Measurements from ENCODE around the gene BBS9. TPM values are rescaled to one million over a fixed set of nuclear protein-coding genes. Genes with fewer than 3 reads are reported as not detected.

BBS9 gene
- total RNA-seq, 1 experiment from 2014 or later, result 26.4 TPM

DNA sequence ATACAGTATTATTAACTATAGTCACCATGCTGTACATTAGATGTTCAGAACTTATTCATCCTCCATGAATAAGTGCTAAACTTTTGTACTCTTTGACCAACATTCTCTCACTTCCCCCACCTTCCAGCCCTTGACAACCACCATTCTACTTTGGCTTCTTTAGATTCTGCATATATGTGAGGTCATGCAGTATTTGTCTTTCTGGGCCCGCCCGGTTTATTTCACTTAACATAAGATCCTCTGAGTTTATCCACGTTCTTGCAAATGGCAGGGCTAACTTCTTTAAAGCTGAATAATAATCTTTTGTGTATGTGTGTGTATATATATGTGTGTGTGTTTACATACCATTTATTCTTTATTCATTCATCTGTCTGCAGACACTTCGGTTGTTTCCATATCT is 336.8 kb downstream of the BBS9 start:
- Histone ChIP-seq H3K23me2 (ENCODE audit: insufficient read length, low read depth, low read length, poor library complexity, severe bottlenecking) (no peaks in the 10 kb centered on the region), H3K27ac (ENCODE audit: insufficient read length, low read depth, low read length) (no peak overlapping the region), H2BK20ac (ENCODE audit: low read depth, low read length, poor library complexity, severe bottlenecking) (no peak overlapping the region), H3T11ph (ENCODE audit: low read length) (no peak overlapping the region), H3K4ac (ENCODE audit: low read depth, low read length) (no peak overlapping the region), H3K79me1 (ENCODE audit: insufficient read depth, low read depth, low read length, poor library complexity, severe bottlenecking) (no peaks in the 10 kb centered on the region), H2AFZ (ENCODE audit: low read length) (no peak overlapping the region), H4K8ac (replicated peaks; ENCODE audit: insufficient read length, low read depth, low read length) (no peak overlapping the region), H2BK12ac (ENCODE audit: insufficient read length, low read depth, low read length) (no peak overlapping the region), H2AK5ac (ENCODE audit: insufficient read length, low read length) (no peak overlapping the region), H4K91ac (ENCODE audit: insufficient read length, low read depth, low read length) (no peak overlapping the region), H3K14ac (ENCODE audit: insufficient read depth, low read length) (no peak overlapping the region), H3K4me2 (ENCODE audit: insufficient read depth, insufficient read length, low read length) (no peak overlapping the region), H3K9ac (ENCODE audit: extremely low read depth, insufficient read length, low read length) (no peak overlapping the region), H2BK120ac (ENCODE audit: low read depth, low read length, poor library complexity, severe bottlenecking) (no peak overlapping the region), H3K23ac (ENCODE audit: insufficient read length, low read depth, low read length) (no peak overlapping the region), H2BK5ac (ENCODE audit: insufficient read length, low read length) (no peak overlapping the region), H3K18ac (ENCODE audit: insufficient read length, low read depth, low read length) (no peak overlapping the region), H4K5ac (ENCODE audit: insufficient read length, low read depth, low read length) (no peak overlapping the region), H3K27me3 (ENCODE audit: insufficient read depth, low read length) (no peaks in the 10 kb centered on the region), H4K20me1 (ENCODE audit: control insufficient read depth, insufficient read depth, insufficient read length) (no peaks in the 10 kb centered on the region), H3K9me3 (ENCODE audit: control insufficient read depth, low read depth, low read length) (no peaks in the 10 kb centered on the region), H3K56ac (ENCODE audit: insufficient read length, low read depth, low read length) (no peak overlapping the region), H3K79me2 (ENCODE audit: insufficient read depth, low read length) (no peaks in the 10 kb centered on the region), H3K4me1 (ENCODE audit: insufficient read depth, low read length) (no peaks in the 10 kb centered on the region), H2BK15ac (ENCODE audit: low read depth, low read length) (no peak overlapping the region)
- no CpG with 5 or more reads among the region's 4 CpGs for WGBS (ENCODE audit: extremely low coverage, insufficient read length, low lambda C conversion rate)
- no peak for DNase-seq
- H3K27ac Mint-ChIP-seq, result no peak overlapping the region
- peaks cover 0 to 8% (median 1%) of the 10 kb centered on the region in 3 experiments; a peak in 3 of 7 replicates for H3K36me3 Mint-ChIP-seq (ENCODE audit: insufficient read depth in 1 of 3, low read depth in 3 of 3)
- H3K27me3 Mint-ChIP-seq (ENCODE audit: low read depth), result no peaks in the 10 kb centered on the region
- peaks cover 0 to 5% of the 10 kb centered on the region in 2 experiments; a peak in 3 of 5 replicates for H3K9me3 Mint-ChIP-seq
- TF ChIP-seq, protein P1, sequence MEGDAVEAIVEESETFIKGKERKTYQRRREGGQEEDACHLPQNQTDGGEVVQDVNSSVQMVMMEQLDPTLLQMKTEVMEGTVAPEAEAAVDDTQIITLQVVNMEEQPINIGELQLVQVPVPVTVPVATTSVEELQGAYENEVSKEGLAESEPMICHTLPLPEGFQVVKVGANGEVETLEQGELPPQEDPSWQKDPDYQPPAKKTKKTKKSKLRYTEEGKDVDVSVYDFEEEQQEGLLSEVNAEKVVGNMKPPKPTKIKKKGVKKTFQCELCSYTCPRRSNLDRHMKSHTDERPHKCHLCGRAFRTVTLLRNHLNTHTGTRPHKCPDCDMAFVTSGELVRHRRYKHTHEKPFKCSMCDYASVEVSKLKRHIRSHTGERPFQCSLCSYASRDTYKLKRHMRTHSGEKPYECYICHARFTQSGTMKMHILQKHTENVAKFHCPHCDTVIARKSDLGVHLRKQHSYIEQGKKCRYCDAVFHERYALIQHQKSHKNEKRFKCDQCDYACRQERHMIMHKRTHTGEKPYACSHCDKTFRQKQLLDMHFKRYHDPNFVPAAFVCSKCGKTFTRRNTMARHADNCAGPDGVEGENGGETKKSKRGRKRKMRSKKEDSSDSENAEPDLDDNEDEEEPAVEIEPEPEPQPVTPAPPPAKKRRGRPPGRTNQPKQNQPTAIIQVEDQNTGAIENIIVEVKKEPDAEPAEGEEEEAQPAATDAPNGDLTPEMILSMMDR (conservative IDR thresholded peaks at IDR 0.05), result no peak
- H3K4me3 Mint-ChIP-seq, result no peak overlapping the region
- H3K4me1 Mint-ChIP-seq, result no peaks in the 10 kb centered on the region; a peak in 1 of 4 replicates
